HG03196 (cell line): ENCODE results near the gene BFSP2.
"Not testable (repeated sequence)": the region's sequence is repeated elsewhere in the genome, so short reads cannot be mapped to it uniquely, and the experiment has no call there.

Experiments used
- ATAC-seq: cut with Tn5 transposase; IDR thresholded peaks from one replicate; pipeline ENCODE4 v1.9.1; 2021; ENCODE audit not compliant: unreplicated experiment

The BFSP2 gene

DNA sequence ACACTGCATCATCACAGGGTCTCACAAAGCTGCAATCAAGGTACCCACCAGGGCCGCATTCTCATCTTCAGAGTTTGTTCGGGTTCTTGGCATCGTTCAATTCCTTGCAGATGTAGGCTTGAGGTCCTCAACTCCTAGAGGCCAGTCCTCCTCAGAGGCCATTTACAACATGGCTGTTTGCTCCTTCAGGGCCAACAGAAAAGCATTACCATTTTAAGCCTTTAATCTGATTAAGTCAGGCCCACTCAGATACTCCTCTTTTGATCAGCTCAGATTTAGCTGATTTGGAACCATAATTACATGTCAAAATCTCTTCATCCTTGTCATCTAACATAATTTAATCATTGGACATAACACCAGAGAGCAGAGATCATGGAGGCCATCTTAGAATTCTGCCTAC is 55.4 kb downstream of the BFSP2 start:
- ATAC-seq: no peak

GRCh38 chr3:133455960-133456359 is 56.1 kb downstream of the BFSP2 start:
- ATAC-seq: no peak

DNA sequence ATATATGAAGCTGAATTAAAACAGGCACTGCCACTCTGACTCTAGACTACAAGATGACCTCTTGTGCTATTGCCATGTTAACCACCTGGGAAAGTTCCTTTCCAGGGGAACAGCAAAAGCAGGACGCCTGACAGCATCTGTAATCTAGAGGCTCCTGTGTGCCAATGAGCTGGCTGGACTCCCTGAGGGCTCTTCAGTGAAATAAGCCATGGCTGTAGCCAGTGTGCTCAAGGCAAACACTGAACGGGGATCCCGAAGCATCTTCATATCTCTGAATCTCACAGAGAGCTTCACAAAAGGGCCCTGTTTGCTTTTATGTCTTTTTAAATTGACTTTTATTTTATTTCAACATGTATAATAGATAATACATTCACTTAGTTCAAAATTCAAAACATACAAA is 57.2 kb downstream of the BFSP2 start:
- no peak for ATAC-seq

DNA sequence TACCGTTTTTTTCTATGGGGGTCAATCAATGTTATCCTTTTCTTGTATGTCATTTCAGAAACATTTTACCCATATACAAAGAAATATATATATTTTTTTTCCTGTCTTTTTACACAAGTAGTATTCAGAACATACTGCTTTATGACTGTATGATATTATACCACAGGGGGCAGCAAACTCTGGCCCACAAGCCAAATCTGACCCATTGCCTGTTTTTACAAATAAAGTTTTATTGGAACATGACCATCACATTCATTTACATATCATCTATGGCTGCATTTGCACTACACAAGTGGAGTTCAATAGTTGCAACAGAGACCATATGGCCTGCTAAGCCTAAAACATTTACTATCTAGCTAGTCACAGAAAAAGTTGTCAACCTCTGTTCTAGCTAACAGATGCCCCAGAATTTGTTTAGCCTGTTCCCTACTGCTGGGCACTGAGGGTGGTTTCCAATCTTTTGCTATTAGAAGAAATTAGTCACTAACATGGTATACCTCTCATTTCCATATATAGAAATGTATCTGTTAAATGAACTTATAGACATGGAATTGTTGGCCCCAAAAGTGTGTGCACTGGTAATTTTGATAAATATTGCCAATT is 57.7 kb downstream of the BFSP2 start:
- ATAC-seq: no peak

- no peak for ATAC-seq
Observed at GRCh38 chr3:133459400-133459799, 59.5 kb downstream of the BFSP2 start.

DNA sequence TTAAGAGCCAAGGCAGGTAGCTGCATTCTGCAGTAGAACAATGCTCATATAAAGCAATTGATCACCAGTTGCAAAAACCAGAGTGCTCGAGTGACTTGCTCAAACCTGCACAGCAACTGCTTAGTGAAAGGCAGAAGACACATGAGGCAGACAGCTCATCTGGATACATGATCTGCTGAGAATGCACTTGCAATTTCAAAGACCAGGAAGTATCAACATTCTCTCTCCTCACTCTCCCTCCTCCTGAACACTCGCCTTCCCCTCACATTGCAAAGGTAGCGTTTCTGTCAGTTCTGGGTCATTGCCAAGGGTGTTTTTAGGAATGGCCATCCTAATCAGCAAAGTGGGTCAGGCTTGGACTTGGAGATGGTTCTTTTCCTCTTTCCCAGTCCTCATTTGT is 61.0 kb downstream of the BFSP2 start:
- no peak for ATAC-seq

DNA sequence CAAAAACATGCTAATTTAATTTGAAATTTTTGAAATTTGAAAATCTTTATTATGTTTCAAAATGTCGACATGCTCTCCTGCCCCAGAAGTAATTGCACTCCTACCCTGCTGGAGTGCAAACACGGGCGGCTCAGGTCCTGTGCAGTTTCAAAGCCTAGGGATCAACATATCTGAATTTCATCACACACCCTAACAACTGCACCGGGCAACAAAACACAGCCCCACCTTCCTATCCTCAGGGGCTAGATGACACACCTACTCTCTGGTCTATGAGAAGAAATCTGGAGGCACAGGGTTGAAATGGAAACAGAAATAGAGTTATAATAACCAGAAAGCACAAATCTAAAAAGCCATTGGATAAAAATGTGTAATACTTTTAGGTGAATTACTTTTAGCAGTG is 61.4 kb downstream of the BFSP2 start:
- no peak for ATAC-seq

DNA sequence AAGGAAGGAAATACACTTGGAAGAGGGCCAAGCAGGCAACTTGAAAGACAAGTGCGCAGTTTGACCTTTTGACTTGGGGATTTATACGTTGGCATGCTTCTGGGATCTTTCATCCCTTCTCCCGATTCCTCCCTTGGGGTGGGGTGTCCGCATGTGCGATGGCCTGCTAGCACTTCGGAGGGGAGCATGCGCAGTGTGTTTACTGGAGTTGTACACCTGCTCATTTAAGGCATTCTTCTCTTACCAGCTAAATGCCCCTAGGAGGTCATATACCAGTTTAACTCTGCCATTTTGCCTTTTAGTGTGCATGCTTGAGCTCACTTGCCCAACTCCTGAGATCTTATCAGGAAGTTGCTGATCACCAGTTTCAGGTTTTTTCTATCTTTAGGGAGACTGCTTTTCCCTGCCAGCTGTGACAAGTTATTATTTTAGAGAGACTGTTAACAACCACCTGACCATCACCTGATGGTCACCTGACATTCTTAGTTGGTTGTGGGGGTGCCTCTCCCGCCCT is 63.5 kb downstream of the BFSP2 start:
- ATAC-seq: no peak

GRCh38 chr3:133464573-133464972 is 64.7 kb downstream of the BFSP2 start:
- no peak for ATAC-seq

GRCh38 chr3:133466531-133467386 is 66.9 kb downstream of the BFSP2 start:
- ATAC-seq: no peak

DNA sequence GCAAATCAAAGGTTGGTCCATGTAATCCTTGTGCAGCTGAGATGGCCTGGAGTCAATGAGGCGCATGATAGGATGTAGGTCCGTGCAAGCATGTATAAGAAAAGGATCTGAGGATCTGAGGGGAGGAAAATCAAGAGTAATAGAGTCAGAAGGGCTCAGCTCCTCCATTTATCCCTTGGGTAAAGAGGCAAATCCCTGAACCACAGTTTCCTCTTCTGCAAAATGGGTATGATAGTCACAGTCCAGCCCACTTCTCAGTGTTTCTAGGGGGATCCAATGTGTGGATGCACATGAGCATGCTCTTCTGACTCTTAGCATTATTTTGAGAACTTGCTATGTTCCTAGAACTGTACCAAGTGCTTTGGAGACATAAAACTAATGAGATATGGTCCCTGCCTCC is 67.9 kb downstream of the BFSP2 start:
- ATAC-seq: no peak

DNA sequence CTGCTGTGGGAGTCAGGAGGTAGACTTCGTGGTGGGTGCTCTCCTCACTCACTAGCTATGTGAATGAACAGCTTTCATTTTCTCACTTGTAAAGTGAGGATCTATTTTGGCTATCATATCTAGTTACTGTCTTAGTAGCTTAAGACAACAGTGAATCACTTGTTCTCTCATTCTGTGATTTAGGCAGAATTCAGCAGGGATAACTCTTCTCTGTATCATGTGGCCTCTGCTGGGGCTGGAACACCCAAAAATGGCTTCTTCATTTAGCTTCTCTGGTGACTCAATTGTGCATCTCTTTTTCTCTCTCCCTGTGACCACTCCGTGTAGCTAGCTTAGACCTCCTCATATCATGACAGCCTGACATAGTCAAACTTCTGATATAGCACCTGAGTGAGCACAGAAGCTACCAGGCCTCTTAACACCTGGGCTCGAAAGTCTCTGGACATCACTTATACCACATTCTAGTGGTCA is 68.4 kb downstream of the BFSP2 start:
- no peak for ATAC-seq

DNA sequence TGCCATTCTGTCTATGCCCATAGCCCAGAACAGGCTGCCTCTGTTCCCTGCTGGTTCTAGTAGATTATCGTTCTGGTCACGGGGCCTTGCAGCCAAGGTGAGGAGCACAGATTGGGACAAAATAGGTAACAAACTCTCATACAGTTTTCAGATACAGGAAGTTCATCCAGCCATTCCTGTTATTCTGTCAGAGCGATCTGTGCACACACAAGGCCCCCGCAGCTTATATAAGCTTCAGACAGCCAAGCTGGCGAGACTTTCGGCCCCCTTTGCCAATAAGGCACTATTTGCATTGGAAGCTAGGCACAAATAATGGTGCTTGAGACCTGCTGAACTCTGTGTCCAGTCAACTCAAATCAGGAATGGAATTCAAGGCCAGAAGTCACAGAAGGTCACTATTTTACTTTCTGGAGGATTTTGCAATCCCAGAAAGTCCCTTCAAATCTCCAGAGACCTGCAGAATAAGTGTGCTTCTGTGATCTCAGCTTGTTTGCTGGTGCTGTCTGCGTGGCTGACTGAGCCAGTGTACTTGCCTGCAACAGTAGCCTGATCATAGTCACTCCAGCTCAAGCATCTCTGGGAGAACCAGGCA is 69.4 kb downstream of the BFSP2 start:
- ATAC-seq: no peak

GRCh38 chr3:133472242-133472641 is 72.4 kb downstream of the BFSP2 start:
- ATAC-seq: no peak

DNA sequence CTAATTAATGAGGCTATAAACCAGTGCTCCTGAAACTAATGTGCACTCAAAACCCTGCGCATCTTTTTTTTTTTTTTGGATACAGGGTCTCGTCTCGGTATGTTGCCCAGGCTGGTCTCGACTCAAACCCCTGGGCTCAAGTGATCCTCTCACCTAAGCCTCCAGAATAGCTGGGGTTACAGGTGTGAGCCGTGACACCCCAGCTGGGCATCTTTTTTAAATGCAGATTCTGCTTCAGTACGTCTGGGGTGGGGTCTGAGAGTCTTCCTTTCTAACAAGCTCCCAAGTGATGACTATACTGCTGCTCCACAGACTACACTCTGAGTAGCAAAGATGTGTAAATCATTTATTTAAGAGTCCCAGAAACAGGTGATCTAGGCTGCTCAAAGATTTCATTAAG is 73.0 kb downstream of the BFSP2 start:
- no peak for ATAC-seq

- ATAC-seq: not testable (repeated sequence)
Observed at GRCh38 chr3:133473472-133474191, 73.8 kb downstream of the BFSP2 start.

GRCh38 chr3:133474251-133474801 is 74.5 kb downstream of the BFSP2 start:
- no peak for ATAC-seq

GRCh38 chr3:133474817-133475216 is 75.0 kb downstream of the BFSP2 start:
- ATAC-seq: no peak

DNA sequence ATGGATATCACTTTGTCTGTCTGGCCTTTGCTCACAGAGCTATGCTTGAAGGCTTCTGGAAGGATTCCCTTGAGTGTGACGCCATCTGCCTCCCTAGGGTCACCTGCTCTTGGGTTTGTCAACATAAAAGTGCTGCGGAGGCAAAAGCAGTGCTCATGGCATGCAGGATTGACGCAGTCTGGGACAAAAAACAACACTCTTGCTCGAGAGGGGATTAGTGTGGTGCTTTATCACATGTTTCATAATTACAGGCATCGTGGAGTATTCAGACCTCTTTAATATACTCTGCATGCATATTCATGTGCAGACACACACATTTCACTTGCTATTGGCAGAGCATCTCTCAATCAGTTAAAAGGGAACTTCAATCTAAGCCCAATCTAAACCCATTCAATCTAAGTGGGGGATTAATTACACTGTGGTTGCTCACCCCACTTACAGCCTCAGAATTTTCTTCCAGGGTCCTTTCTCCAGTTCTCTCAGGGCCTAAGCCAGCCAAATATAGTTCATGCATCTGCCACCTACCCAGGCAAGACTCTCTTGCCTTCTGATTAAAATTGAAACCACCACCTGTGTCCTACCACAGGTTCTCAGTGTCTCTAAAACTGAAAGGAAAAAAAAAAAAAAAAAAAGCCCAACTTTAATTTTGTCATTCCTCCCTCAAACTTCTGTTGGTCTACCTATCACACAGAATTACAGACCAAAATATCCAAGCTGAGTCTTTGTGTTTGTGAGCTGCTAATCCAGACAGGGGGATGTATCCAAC is 75.6 kb downstream of the BFSP2 start:
- ATAC-seq: peak; percentile 74

- peak; percentile 1 for ATAC-seq
Observed at GRCh38 chr3:133476971-133477375, 77.1 kb downstream of the BFSP2 start.
